ENCODE data around the gene ABCA1. TPM values are rescaled to one million over a fixed set of nuclear protein-coding genes. Genes with fewer than 3 reads are reported as not detected.

The ABCA1 gene
- total RNA-seq, 4 donors from 2014 or later = 18.3 to 59.8 (median 35.0) TPM

GRCh38 chr9:104775976-104776375 is 152.0 kb downstream of the ABCA1 start:
- intact Hi-C loops (cut with DNase I) = no loop called here
- 100% methylated on average over 2 of the region's 2 CpGs for WGBS, 2 donors

GRCh38 chr9:104775574-104775936 is 152.4 kb downstream of the ABCA1 start:
- no peak for TF ChIP-seq CTCF (IDR thresholded peaks at IDR 0.05)
- no peak for TF ChIP-seq POLR2A (IDR thresholded peaks at IDR 0.05)
- Histone ChIP-seq H3K9me3 (no peaks in the 10 kb centered on the region), H3K27me3 (no peaks in the 10 kb centered on the region), H3K4me3 (replicated peaks in 1 of 3) (no peak overlapping the region), H3K4me1 (no peaks in the 10 kb centered on the region), H3K27ac (no peak overlapping the region), H3K36me3 (no peaks in the 10 kb centered on the region)
- intact Hi-C loops (cut with DNase I) = no loop called here
- DNase-seq = no peak

More at GRCh38 chr9:104775976-104776375, 152.0 kb downstream of the ABCA1 start:
- Histone ChIP-seq H3K36me3 (no peaks in the 10 kb centered on the region), H3K4me3 (replicated peaks in 1 of 3) (no peak overlapping the region), H3K27ac (no peak overlapping the region), H3K27me3 (no peaks in the 10 kb centered on the region), H3K4me1 (no peaks in the 10 kb centered on the region), H3K9me3 (no peaks in the 10 kb centered on the region)
- TF ChIP-seq POLR2A (IDR thresholded peaks at IDR 0.05) (no peak), CTCF (IDR thresholded peaks at IDR 0.05) (no peak)
- no peak for DNase-seq

- no peaks in the 10 kb centered on the region for H3K9me3 ChIP-seq
- no peak overlapping the region for H3K27ac ChIP-seq
- H3K36me3 ChIP-seq = no peaks in the 10 kb centered on the region
- H3K27me3 ChIP-seq = no peaks in the 10 kb centered on the region
- 91 to 93% methylated on average over 11 of the region's 11 CpGs for WGBS, 2 donors
- TF ChIP-seq CTCF (IDR thresholded peaks at IDR 0.05) (no peak), POLR2A (IDR thresholded peaks at IDR 0.05) (no peak)
- no peaks in the 10 kb centered on the region for H3K4me1 ChIP-seq
- DNase-seq = no peak
- intact Hi-C loops (cut with DNase I) = no loop called here
- no peak overlapping the region for H3K4me3 ChIP-seq (replicated peaks in 1 of 3)
Measured at GRCh38 chr9:104774831-104775573, 153.0 kb downstream of the ABCA1 start.

GRCh38 chr9:104774132-104774531 is 153.8 kb downstream of the ABCA1 start:
- intact Hi-C loops (cut with DNase I) = no loop called here
- Histone ChIP-seq H3K36me3 (no peaks in the 10 kb centered on the region), H3K27me3 (no peaks in the 10 kb centered on the region), H3K9me3 (no peaks in the 10 kb centered on the region), H3K4me3 (replicated peaks in 1 of 3) (no peak overlapping the region), H3K27ac (no peak overlapping the region), H3K4me1 (no peaks in the 10 kb centered on the region)
- TF ChIP-seq CTCF (IDR thresholded peaks at IDR 0.05) = no peak
- TF ChIP-seq POLR2A (IDR thresholded peaks at IDR 0.05) = no peak
- DNase-seq = no peak
- WGBS, 2 donors = 75 to 91% methylated on average over 1 of the region's 1 CpG

- WGBS, 2 donors = 63 to 82% methylated on average over 5 of the region's 5 CpGs
- Histone ChIP-seq H3K9me3 (no peaks in the 10 kb centered on the region), H3K36me3 (no peaks in the 10 kb centered on the region), H3K27me3 (no peaks in the 10 kb centered on the region), H3K4me3 (replicated peaks in 1 of 3) (no peak overlapping the region), H3K27ac (no peak overlapping the region), H3K4me1 (no peaks in the 10 kb centered on the region)
- TF ChIP-seq CTCF (IDR thresholded peaks at IDR 0.05) (no peak), POLR2A (IDR thresholded peaks at IDR 0.05) (no peak)
- DNase-seq = no peak
- intact Hi-C loops (cut with DNase I) = no loop called here
Measured at GRCh38 chr9:104772714-104773510, 155.0 kb downstream of the ABCA1 start.
